GM12892 (cell line): ENCODE measurements around the gene KMT2B.

Experiments
- POLR2A ChIP-seq: IDR thresholded peaks from 2 replicates; pipeline ENCODE4 v1.6.1; 2011; ENCODE audit warnings: low read depth, low read length, control low read depth
- POLR2AphosphoS5 ChIP-seq: IDR thresholded peaks from 2 replicates; pipeline ENCODE4 v1.6.1; 2011; ENCODE audit warnings: low read depth, low read length, control low read depth
- TAF1 ChIP-seq: IDR thresholded peaks from 2 replicates; pipeline ENCODE4 v1.6.1; 2011; ENCODE audit warnings: low read depth, mild to moderate bottlenecking, control low read depth, low read length, borderline replicate concordance

DNA sequence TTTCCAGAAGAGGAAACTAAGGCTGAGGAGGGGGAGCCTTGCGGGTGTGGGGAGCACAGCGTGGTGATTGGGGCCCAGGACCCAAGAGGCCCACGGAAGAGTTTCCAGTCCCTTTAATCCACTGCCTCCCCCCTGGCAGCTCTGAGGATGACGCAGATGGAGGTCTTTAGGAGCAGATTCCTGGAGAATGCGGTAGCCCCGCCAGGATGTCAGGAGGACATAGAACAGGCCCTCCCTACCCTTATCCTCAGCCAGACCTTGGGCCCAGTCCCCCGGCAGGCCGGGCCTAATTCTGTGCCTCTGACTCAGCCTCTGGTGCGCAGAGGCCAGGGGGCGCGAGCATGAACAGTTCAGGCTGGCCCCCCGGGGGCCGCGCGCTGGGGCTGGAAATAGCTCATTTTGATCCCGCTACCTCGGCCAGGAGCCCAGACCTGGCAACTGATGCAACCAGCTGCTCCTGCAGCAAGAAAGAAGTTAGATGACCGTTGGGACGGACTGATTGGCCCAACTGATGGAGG is 39.5 kb downstream of the KMT2B start:
- TF ChIP-seq POLR2AphosphoS5 (no peak), TAF1 (no peak), POLR2A (no peak)
